B cell (primary cell): Measurements from ENCODE around the gene GLIPR1L1. TPM values are rescaled to one million over a fixed set of nuclear protein-coding genes. Genes with fewer than 3 reads are reported as not detected.

Experiments
- ATAC-seq: fragments of 200-7000 bp; cut with Tn5 transposase; one replicate; pipeline ENCODE4 v1.10.0; 2021; ENCODE audit warnings: low read depth, mild to moderate bottlenecking, moderate number of reproducible peaks, moderate library complexity
- CTCF ChIA-PET: fragments of 350-600 bp; sonication (Branson Sonifier 250); formaldehyde crosslinking; loops from one replicate; lab custom pipeline; 2021; ENCODE audit warnings: antibody characterized with exemption, inconsistent platforms; lab: Charles Lee
- POLR2A ChIA-PET: fragments of 350-600 bp; sonication (Branson Sonifier 250); formaldehyde crosslinking; loops from one replicate; lab custom pipeline; 2021; ENCODE audit warnings: antibody characterized with exemption; lab: Charles Lee
- DNase-seq: peaks from one replicate; pipeline ENCODE4 v3.0.0; 2013
- H2AFZ ChIP-seq: 2 replicates; pipeline ENCODE4 v1.6.1; 2012; ENCODE audit warnings: mild to moderate bottlenecking, low read depth, low read length; ENCODE audit not compliant: insufficient read depth, poor library complexity, severe bottlenecking
- H3K27ac ChIP-seq, 2 donors: 1 replicate in 1 of 2; 2 replicates in 1 of 2; pipeline ENCODE4 v1.5.1; 2012 to 2013; ENCODE audit warnings: low read length in 2 of 2, mild to moderate bottlenecking in 2 of 2, moderate library complexity in 1 of 2
- H3K27me3 ChIP-seq, 4 experiments: fragments of 200-600 bp in 1 of 4; sonication (generic) in 1 of 4; replicated peaks in 1 of 4; 1 replicate in 2 of 4; 2 replicates in 2 of 4; pipeline versions ENCODE4 v1.6.1 to v1.7.0; 2013 to 2016; ENCODE audit warnings: low read length in 3 of 4, mild to moderate bottlenecking in 2 of 4, mixed read lengths in 1 of 4, moderate library complexity in 1 of 4; ENCODE audit not compliant: insufficient read depth in 4 of 4, control insufficient read depth in 3 of 4; ENCODE audit errors: control extremely low read depth in 1 of 4
- H3K36me3 ChIP-seq, 2 experiments: replicated peaks in 1 of 2; 1 replicate in 1 of 2; 2 replicates in 1 of 2; pipeline versions ENCODE4 v1.6.1 to v1.7.1; 2013; ENCODE audit warnings: low read length in 1 of 2; ENCODE audit not compliant: insufficient read depth in 2 of 2, control insufficient read depth in 1 of 2; ENCODE audit errors: control extremely low read depth in 1 of 2, extremely low read depth in 1 of 2
- H3K4me1 ChIP-seq, 2 donors: fragments of 200-600 bp in 1 of 2; sonication (generic) in 1 of 2; 1 replicate in 1 of 2; 2 replicates in 1 of 2; pipeline versions ENCODE4 v1.5.1 to v1.6.1; 2013 to 2017; ENCODE audit warnings: low read length in 2 of 2; ENCODE audit not compliant: control insufficient read depth in 2 of 2, insufficient read depth in 2 of 2
- H3K4me2 ChIP-seq: replicated peaks from 2 replicates; pipeline ENCODE3; 2012; ENCODE audit warnings: mild to moderate bottlenecking, low read depth, low read length; ENCODE audit not compliant: poor library complexity, severe bottlenecking
- H3K4me3 ChIP-seq, 5 experiments: fragments of 200-600 bp in 1 of 5; sonication (generic) in 1 of 5; 1 replicate in 3 of 5; 2 replicates in 2 of 5; pipeline versions ENCODE4 v1.5.1 to v1.7.0; 2011 to 2016; ENCODE audit warnings: low read length in 4 of 5, mild to moderate bottlenecking in 4 of 5, low read depth in 2 of 5, control low read depth in 1 of 5, moderate library complexity in 1 of 5; ENCODE audit not compliant: insufficient read depth in 1 of 5; ENCODE audit errors: control extremely low read depth in 1 of 5, extremely low read depth in 1 of 5
- H3K79me2 ChIP-seq: fragments of 200-600 bp; sonication (generic); one replicate; pipeline ENCODE4 v1.6.0; 2016; ENCODE audit warnings: low read length; ENCODE audit not compliant: control insufficient read depth, insufficient read depth
- H3K9ac ChIP-seq: fragments of 200-600 bp; sonication (generic); 2 replicates; pipeline ENCODE4 v1.6.1; 2017; ENCODE audit warnings: mild to moderate bottlenecking, low read length, moderate library complexity
- H3K9me3 ChIP-seq, 3 donors: one replicate each; pipeline versions ENCODE4 v1.6.1 to v1.7.1; 2013; ENCODE audit warnings: low read length in 2 of 3; ENCODE audit not compliant: control insufficient read depth in 2 of 3, insufficient read depth in 1 of 3; ENCODE audit errors: control extremely low read depth in 1 of 3
- H4K20me1 ChIP-seq: 2 replicates; pipeline ENCODE4 v1.6.0; 2012; ENCODE audit warnings: mild to moderate bottlenecking, low read length; ENCODE audit not compliant: insufficient read depth, control insufficient read depth, poor library complexity, severe bottlenecking
- H3K27ac Mint-ChIP-seq: one replicate; pipeline ENCODE4 v1.8.0; 2021; ENCODE audit warnings: mixed read lengths
- H3K27me3 Mint-ChIP-seq: one replicate; pipeline ENCODE4 v1.8.0; 2021; ENCODE audit warnings: mixed read lengths
- H3K4me1 Mint-ChIP-seq: one replicate; pipeline ENCODE4 v1.8.0; 2021; ENCODE audit warnings: mixed read lengths
- H3K4me3 Mint-ChIP-seq: one replicate; pipeline ENCODE4 v1.8.0; 2021; ENCODE audit warnings: mixed read lengths
- H3K9me3 Mint-ChIP-seq: one replicate; pipeline ENCODE4 v1.8.0; 2022; ENCODE audit warnings: mixed read lengths; ENCODE audit not compliant: insufficient read depth
- EZH2 ChIP-seq: IDR thresholded peaks from 2 replicates; pipeline ENCODE4 v1.6.1; 2012; ENCODE audit warnings: borderline replicate concordance, low read depth, mild to moderate bottlenecking, moderate library complexity, low read length; ENCODE audit not compliant: insufficient read depth, poor library complexity, severe bottlenecking
- WGBS: methylation state at CpG from one replicate; pipeline ENCODE4 v1.1.5; 2013; ENCODE audit warnings: missing lambda C conversion rate; ENCODE audit not compliant: insufficient coverage; 5-methylcytosine and 5-hydroxymethylcytosine counted together
- intact Hi-C: fragments of 100-400 bp; cut with micrococcal nuclease; formaldehyde crosslinking; loops from one replicate; pipeline ENCODE4 v1.10.0; 2022
- polyA plus RNA-seq: library from polyadenylated mRNA; depleted of rRNA; stranded (reverse); fragments of >200 nt; gene quantifications from 2 replicates; pipeline ENCODE4 v1.2.3, GENCODE V29; 2012
- total RNA-seq, 2 donors: library from RNA; stranded (reverse); fragments of 120-200 nt in 1 of 2; gene quantifications; 1 replicate in 1 of 2; 2 replicates in 1 of 2; pipeline versions ENCODE4 v1.2.3 to v1.2.4, GENCODE V29; 2013 to 2022
- TF ChIP-seq, protein P1 (sequence below): fragments of 200-600 bp; IDR thresholded peaks from one replicate; pipeline ENCODE4 v1.8.0; 2022; ENCODE audit warnings: antibody characterized with exemption, mild to moderate bottlenecking

GLIPR1L1 gene
- total and polyA plus RNA-seq, 2 donors (not counting 1 experiment from before 2014, with no cell fraction given): not detected

DNA sequence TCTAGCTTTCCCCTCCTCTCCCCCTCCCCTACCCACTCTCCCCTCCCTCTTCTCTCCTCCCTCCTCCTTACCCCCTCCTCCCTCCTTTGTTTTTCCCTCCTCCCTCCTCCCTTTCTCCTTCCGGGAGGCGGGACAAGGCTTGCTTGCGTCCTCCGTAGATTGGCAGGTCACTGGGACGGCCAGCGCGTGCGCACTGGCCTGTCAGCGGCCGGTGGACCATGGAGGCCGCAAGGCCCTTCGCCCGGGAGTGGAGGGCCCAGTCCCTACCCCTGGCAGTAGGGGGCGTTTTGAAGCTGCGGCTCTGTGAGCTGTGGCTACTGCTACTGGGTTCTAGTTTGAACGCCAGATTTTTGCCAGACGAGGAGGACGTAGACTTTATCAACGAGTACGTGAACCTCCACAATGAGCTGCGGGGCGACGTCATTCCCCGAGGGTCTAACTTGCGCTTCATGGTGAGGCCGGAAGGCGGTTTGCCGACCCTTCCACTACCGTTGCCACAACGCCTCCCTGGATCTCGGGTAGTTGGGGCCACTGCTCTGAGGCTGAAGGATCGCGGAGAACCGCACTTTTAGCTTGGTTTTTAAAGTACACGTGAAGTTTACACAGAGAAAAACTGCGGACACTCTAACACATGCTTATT, 56.5 kb downstream of the GLIPR1L1 start, which contains the start of gene GLIPR1L2:
TSS of gene GLIPR1L2 (plus strand) at position 191 of the 640 bp plus-strand sequence. CDS start at position 219, 28 bp downstream.
- no peaks in the 10 kb centered on the region for H3K9me3 ChIP-seq
- ATAC-seq (peak; percentile 94), DNase-seq (peak; percentile 94)
- no peaks in the 10 kb centered on the region for H3K27me3 ChIP-seq
- H3K27ac Mint-ChIP-seq: peak within 1 kb of the TSS; percentile 99
- H3K4me1 ChIP-seq: peaks cover 23 to 24% of the 10 kb centered on the region in 2 donors
- ChIA-PET POLR2A (interaction anchor here (0.6 to 1.9 kb wide), 7 partner anchors 38 to 1108 kb away, joined by 3 to 9 read pairs (median 3); partner anchors contain the start of genes GLIPR1 and KRR1), CTCF (interaction anchor here (0.8 to 3.7 kb wide), 25 partner anchors 8 to 694 kb away, joined by 3 to 92 read pairs (median 3); partner anchors contain the start of genes CAPS2, GLIPR1, GLIPR1L1 and KRR1)
- no peaks in the 10 kb centered on the region for H3K36me3 ChIP-seq
- peaks cover 33% of the 10 kb centered on the region for H3K4me1 Mint-ChIP-seq
- peak within 1 kb of the TSS; percentile 66 to 85 (median 75) for H3K4me3 ChIP-seq
- peak within 1 kb of the TSS; percentile 90 for H2AFZ ChIP-seq
- H3K4me3 Mint-ChIP-seq: peak within 1 kb of the TSS; percentile 98
- TF ChIP-seq EZH2: no peak
- TF ChIP-seq, protein P1, sequence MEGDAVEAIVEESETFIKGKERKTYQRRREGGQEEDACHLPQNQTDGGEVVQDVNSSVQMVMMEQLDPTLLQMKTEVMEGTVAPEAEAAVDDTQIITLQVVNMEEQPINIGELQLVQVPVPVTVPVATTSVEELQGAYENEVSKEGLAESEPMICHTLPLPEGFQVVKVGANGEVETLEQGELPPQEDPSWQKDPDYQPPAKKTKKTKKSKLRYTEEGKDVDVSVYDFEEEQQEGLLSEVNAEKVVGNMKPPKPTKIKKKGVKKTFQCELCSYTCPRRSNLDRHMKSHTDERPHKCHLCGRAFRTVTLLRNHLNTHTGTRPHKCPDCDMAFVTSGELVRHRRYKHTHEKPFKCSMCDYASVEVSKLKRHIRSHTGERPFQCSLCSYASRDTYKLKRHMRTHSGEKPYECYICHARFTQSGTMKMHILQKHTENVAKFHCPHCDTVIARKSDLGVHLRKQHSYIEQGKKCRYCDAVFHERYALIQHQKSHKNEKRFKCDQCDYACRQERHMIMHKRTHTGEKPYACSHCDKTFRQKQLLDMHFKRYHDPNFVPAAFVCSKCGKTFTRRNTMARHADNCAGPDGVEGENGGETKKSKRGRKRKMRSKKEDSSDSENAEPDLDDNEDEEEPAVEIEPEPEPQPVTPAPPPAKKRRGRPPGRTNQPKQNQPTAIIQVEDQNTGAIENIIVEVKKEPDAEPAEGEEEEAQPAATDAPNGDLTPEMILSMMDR: peak; percentile 81
- peak within 1 kb of the TSS; percentile 73 to 85 for H3K27ac ChIP-seq
- no peaks in the 10 kb centered on the region for H3K79me2 ChIP-seq
- peak within 1 kb of the TSS; percentile 76 for H3K4me2 ChIP-seq
- H3K27me3 Mint-ChIP-seq: no peaks in the 10 kb centered on the region
- H3K9me3 Mint-ChIP-seq: no peaks in the 10 kb centered on the region
- peak within 1 kb of the TSS; percentile 80 for H3K9ac ChIP-seq
- intact Hi-C loops: loop anchor here (1.0 to 5.0 kb wide), 10 partner anchors 57 to 1374 kb away; partner anchors contain the start of genes BBS10, GLIPR1L1, KRR1 and NAP1L1
- no peaks in the 10 kb centered on the region for H4K20me1 ChIP-seq
- 8% methylated on average over 31 of the region's 36 CpGs for WGBS

DNA sequence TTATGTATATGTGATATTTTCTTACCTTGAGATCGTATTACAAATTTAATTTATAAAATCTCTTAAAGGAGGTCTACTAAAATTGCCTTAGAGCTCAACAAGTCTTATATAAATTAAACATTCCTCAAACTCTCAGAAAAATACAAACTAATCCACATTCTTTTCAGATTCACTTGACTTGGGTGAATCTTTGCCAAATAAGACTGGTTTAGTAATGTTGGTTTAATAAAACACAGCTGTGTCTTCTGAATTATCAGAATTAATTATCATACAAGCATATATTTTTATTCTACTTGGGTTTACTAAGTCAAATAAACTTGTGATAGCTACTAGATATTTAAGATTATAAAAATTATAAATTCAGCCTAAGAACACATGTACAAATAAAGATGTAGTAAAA, 69.8 kb downstream of the GLIPR1L1 start:
- Mint-ChIP-seq H3K9me3 (no peaks in the 10 kb centered on the region), H3K4me3 (no peak overlapping the region), H3K27me3 (peaks cover 1% of the 10 kb centered on the region), H3K4me1 (no peaks in the 10 kb centered on the region), H3K27ac (no peak overlapping the region)
- DNase-seq (no peak), ATAC-seq (no peak)
- Histone ChIP-seq H4K20me1 (no peaks in the 10 kb centered on the region), H3K27me3 (no peaks in the 10 kb centered on the region), H3K9me3 (no peaks in the 10 kb centered on the region), H3K4me2 (no peak overlapping the region), H3K27ac (no peak overlapping the region), H3K4me3 (no peak overlapping the region), H3K9ac (no peak overlapping the region), H3K36me3 (no peaks in the 10 kb centered on the region), H3K79me2 (no peaks in the 10 kb centered on the region), H2AFZ (no peak overlapping the region), H3K4me1 (no peaks in the 10 kb centered on the region)
- ChIA-PET CTCF (no interaction called here), POLR2A (no interaction called here)
- intact Hi-C loops: no loop called here
- TF ChIP-seq EZH2: no peak
- TF ChIP-seq, protein P1: no peak
- no CpG with 5 or more reads among the region's 1 CpG for WGBS
